NCI-H1436 treated with DMSO at 0.1 percent for 48 hours (cell line): ENCODE measurements around the gene PRMT3.
"Not testable (repeated sequence)": the region's sequence is repeated elsewhere in the genome, so short reads cannot be mapped to it uniquely, and the experiment has no call there.

Experiments
- DNase-seq: peaks from one replicate; lab custom pipeline; 2025; lab: John Stamatoyannopoulos, UW

Gene PRMT3

DNA sequence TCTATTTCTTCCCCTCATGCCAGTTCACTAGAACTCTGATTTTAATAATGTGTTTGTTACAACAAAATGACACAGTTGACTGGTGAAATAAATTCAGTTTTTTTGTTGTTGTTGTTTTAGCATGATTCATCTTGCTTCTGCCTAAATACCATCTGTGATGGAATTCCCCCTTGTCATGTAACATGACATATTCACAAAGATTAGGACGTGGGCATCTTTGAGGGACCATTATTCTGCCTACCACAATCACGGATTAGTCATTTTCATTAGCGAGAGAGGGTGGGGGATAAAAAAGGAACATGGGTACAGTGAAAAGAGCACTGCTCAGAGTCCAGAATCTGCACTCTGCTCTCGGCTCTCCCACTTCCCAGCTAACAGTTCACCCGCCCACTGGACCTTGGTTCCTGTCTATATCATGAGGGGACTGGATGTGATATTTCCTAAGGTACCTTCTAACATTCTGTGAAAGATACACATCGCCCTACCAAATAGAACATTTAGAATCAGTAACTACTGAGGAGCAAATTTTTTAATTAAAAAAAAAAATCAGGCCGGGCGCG is 12.7 kb upstream of the PRMT3 start:
- DNase-seq, result no peak

DNA sequence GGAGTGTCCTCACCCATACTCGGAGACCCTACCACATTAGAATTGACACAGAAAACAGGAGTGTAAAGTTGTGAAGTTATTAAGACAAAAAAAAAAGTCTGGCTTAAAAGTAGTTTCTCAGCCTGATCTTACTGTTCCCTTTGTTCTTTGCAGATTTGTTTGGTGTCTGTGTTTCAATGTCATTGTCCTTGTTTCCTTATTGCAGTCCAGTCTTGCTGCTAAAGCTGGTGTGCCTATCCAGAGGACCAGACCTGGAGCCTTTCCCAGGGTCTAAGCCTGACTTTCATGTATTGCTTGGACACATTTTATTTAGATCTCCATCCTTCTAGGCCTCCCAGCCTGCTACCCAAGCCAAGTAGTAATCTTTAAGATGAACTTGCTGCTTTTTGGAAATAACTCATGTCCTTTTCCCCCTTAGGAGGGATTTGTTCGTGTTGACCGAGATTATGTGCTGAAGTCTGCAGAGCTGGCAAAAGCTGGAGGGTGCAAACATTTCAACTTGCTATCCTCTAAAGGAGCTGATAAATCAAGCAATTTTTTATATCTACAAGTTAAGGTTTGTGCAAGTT is 11.3 kb upstream of the PRMT3 start:
- no peak for DNase-seq

DNA sequence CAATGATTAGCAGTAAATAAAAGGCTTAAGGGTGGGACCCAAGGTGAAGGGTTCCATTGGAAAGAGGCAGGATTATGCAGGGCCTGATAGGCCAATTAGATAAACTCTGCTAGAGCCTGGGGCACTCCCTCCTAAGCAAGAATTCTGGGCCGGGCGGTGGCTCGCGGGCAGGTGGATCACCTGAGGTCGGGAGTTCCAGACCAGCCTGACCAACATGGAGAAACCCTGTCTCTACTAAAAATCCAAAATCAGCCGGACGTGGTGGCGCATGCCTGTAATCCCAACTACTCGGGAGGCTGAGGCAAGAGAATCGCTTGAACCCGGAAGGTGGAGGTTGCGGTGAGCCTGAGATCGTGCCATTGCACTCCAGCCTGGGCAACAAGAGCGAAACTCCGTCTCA is 1.5 kb upstream of the PRMT3 start:
- not testable (repeated sequence) for DNase-seq

DNA sequence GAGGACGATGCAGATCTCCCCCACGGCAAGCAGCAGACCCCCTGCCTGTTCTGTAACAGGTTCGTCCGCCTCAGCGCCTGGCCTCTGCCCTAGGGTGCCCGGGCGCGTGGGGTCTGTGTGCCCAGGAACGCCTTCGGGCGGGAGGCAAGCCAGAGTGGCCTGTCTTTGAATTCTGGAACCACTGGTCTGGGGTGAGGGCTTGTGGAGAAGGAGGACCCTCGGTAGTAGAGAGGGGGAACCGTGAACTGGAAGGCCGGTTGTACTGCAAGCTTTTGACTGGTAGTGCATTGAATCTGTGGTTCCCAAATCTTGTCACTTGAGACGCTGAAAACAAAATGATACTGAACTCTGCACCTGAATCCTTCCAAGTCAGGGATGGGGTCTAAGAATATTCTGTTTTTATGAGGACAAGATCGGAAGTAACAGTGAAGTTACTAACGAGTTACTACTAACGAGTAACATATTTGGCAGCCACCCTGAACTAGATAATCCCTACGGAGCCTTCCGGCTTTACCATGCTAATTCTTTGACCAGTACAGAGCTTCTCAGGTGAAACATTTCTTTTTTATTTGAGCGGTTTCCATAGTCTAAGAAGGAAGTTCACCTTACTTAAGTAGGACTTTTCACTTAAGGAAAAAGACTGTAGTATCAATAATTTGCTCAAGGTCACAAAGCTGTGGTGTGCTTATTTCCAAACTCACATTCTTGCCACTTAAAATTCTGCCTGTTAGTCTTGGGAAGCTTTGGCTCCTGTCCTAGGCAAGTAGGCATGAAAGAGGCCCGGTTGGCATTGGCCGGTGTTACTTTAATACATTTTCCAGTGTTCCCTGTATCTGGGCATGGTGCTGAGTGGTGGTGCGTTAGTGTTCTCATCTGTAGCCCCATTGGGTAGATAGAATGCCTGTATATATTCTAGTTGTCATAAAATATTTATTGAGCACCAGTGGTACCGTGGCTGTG is 860 bp downstream of the PRMT3 start:
- DNase-seq, result no peak

DNA sequence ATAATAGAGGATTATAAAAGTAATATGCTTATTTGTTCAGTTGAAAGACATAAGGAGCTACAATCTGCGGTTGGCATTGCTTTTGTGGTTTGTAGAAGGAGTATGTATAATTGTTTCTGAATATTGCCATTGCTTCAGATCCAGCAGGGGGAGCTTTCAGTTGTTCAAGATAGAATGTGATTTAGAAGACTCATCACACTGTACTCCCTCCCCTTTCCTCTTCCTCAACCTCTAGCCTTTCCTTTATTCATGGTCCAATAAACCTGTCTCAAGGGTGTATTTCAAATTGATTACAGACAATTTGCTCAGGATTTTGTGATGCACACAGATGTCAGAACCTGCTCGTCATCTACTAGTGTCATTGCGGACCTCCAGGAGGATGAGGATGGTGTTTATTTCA is 9.8 kb downstream of the PRMT3 start:
- peak; percentile 71 for DNase-seq

DNA sequence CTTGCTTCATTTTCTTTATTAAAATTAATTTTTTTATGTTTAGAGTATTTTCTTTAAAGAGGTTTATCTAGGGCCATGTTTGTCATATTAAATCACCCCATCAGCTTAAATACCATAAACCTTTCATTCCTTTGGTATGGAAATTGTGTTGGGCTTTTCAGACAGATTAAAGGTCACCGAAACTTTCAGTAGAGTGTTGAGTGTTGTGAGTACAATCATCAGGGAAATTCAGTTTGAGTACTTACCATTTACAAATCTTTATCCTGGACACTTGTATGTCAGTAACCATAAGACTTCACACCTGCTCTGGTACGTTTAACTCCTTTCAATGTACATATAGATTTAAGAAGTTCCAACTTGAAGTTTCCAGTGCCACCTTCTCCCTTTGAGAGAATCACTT is 12.0 kb downstream of the PRMT3 start:
- no peak for DNase-seq

DNA sequence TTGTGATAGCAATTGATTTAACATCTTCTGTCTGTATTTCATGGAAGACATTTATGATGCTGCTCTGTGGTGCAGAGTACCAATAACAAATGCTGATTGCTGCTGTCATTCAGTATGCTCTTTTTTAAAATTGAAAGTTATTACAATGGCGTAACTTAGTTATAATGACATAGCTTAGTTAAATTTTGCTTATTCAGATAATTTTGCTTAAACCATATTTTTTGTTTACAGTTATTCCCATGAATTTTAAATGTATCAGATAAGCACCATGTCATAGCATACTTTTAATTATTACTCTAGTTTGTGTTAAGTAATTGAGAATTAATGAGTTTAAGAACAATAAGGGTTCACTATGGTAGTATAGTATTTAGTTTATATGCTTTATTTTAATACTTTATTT is 15.5 kb downstream of the PRMT3 start:
- no peak for DNase-seq

DNA sequence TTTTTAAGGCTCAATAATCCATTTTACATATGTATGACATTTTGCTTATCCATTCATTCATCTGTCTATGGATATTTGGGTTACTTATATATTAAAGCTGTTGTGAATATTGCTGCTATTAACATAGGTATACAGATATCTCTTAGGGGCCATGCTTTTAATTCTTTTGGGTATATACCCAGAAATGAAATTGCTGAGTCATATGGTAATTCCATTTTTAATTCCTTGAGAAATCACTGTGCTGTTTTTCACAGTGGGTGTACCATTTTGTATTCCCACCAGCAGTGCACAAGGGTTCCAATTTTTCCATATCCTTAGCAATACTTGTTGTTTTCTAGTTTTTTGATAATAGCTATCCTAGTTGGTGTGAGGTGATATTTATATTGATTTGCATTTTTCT is 19.0 kb downstream of the PRMT3 start:
- no peak for DNase-seq

DNA sequence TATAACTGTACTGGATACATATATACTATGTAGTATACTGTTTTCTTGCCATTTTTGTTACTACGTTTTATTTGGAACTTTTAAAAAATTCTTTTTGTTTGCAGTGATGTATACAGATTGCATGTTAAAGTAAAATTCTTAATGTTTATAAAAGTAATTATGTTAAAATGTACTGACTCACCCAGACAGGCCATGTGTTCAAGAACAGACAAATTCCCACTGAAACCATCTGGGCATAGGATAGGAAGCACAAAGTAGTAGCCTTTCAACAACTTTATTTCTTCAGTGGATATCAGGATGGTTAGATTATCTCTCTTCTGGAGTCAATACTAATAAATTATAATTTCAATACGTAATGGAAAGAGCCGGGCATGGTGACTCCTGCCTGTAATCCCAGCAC is 19.8 kb downstream of the PRMT3 start:
- no peak for DNase-seq

DNA sequence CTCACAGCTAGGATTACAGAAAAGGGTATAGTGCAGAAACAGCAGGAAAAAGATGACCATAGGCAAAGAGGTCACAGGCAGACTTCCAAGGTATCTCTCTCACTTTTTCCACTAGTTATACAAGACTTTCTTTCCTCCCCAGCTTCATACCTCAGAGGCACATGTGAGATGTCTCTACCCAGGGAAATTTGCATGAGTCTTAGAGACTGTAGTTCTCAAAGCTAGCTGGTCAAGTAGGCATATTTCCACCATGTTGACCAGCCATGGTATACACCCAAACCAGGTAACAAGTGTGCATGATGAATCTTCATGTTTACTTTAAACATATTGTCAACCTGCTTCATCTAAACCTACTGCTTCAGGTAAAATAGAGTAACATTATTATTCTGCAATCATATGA is 27.9 kb downstream of the PRMT3 start:
- DNase-seq, result no peak

DNA sequence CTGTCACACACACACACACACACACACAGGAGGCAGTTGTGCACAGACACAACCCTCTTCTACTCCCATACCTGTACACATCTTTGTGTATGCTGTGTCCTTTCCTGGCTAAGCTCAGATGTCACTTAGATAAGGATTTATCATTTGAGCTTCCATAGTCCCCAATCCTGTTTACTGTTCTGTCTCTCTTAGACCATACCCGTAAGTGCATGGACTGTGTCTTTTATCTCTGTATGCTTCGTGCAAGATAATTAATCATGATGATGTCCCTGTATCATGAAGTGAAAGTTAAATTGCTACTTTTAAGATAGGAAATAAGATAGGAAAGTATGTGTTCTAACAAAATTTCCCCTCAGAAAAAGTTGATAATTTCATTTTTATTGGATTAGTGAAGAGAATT is 30.3 kb downstream of the PRMT3 start:
- no peak for DNase-seq

DNA sequence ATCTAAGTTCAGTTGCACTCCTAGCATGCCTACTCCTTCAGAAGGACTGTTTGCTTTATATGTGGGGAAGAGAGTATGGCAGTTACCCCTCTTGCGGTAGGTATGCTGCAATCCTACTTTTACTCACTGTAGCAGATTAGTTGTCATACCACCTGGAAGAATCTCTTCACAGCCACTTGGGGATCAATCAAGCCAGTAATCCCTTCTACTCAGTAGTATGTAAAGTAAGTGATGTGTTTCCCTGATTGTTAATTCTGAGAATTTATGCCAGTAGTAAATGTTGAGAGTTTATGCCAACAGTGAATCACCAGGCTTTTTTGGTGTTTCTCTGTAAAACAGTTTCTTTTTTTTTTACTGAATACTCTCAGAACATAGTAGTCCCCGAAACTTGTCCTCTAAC is 34.4 kb downstream of the PRMT3 start:
- DNase-seq, result no peak

DNA sequence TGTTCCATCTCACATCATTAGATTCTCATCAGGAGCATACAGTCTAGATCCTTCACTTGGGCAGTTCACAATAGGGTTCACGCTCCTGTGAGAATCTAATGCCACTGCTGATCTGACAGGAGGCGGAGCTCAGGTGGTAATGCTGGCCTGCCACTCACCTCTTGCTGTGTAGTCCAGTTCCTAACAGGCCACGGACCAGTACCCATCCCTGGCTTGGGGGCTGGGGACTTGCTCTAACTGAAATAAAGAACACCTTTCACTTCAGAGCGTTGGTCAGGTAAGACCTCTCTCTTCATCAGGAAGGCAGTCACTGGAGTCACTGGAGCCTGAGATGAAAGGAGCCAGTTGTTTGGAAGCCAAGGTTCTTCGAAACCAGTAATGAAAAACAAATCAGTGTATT is 41.7 kb downstream of the PRMT3 start:
- no peak for DNase-seq

DNA sequence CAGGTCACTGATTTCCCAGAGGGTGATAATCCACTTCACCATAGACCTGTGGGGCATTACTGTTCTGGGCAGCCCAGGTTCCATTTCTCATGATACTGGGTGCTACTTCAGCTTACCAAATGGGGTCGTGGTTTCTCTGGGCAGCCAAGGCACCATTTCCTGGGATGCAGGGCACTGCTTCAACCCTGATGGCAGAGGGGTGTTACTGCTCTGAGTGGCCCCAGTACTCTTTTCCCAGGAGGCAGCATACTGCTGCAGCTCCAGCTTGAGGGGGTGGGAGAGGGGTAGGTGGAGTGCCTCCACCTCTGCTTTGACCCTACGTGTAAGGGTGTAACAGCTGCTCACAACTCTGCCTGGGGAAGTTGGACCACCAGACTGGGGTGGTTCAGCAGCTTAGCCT is 51.1 kb downstream of the PRMT3 start:
- no peak for DNase-seq

DNA sequence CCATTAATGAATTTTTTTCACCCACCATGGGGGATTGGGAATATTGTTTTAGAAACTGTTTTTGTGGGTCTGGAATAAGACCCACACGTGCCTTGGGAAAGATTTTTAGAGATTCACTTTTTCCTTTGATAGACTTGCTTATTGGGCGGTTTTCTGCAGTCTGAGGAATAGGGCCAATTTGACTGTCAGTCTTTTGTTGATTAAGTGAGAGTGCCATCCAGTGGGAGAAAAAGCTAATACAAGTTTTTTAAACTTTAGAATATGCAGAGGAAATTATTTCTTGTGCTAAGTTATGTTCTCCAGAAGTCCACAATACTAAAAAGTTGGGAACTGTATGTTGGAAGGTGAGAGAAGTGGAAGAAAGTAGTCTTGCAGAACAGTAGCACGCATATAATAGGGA is 56.1 kb downstream of the PRMT3 start:
- DNase-seq, result no peak

DNA sequence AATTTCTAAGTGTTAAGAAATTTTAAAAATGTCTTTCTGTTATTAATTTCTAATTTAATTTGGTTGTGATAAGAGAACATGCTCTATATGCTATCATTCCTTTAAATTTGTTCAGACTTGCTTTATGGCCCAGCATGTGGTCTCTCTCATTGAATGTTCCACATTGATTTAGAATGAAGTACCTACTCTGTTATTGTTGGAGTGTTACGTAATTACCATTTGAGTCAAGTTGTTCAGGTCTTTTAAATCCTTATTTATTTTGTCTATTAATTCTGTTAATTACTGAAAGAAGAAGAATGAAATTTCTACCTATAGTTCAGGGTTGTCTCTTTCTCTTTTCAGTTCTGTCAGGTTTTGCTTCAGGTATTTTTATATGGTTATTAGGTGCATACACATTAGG is 57.0 kb downstream of the PRMT3 start:
- no peak for DNase-seq

DNA sequence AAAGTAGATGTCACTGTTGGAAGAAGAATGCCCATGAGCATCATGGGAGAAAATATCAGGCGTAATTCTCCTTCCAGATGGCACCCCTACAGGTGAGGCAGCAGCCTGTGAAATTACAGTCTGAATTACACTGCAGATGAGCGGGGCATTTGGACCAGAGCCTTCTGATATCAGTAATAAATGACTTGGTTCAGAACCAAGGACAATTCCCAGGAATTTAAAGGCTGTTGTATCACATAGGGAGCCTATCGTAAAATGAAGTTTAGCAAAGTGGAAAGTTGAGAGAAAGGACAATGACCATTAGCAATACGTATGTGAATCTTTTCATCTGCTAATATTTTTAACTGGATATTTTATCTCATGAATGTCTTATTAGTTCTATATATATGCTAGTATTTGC is 61.3 kb downstream of the PRMT3 start:
- no peak for DNase-seq

DNA sequence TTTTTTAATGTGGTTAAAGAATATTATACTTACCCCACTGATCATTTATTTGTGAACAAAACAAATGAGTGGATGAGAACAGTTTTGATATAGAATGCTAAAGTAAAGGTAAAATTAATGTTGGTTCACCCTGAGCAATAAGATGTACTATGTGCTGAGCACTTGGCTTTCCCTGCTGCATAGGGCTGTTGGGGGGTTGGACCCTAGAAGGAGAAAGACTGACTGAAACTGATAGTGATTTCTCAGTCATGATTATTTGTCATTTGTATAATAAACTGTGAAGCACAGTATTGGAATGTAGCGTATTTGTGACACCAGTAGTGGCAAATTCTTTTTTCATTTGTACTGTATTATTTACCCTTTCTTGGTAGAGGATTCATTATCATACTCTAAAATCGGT is 63.3 kb downstream of the PRMT3 start:
- DNase-seq, result no peak

DNA sequence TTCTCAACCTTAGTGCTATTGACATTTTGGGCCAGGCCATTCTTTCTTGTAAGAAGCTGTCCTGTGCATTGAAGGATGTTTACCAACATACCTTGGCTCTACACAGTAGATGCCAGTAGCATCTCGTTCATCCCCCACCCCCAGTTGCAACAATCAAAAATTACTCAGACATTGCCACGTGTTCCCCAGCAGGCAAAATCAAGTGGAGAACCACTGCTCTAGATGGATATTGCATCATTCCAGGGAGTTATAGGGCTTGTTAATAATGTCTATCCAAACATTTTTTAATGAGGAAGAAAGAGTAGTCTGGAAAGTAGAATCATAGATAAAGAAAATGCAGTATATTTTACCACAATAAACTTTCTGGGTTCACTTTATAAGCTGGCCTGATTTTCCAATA is 64.1 kb downstream of the PRMT3 start:
- DNase-seq, result no peak

DNA sequence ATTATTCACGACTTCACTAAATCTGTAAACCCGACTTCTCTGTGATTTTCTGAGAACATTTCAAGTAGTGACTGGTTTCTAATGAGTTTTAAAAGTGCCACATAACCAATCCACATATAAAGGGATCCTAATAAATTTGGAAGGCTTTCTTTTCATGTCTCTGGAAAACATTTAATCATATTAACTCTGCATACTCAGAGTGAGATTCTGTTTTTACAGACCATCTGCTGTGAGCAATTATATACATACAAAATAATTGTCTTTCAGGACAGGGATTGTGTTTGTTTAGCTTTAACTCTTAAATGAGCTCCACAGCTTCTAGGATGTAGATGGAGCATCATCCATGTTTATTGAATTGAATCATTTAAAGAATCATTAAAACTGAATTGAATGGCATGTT is 65.1 kb downstream of the PRMT3 start:
- no peak for DNase-seq

DNA sequence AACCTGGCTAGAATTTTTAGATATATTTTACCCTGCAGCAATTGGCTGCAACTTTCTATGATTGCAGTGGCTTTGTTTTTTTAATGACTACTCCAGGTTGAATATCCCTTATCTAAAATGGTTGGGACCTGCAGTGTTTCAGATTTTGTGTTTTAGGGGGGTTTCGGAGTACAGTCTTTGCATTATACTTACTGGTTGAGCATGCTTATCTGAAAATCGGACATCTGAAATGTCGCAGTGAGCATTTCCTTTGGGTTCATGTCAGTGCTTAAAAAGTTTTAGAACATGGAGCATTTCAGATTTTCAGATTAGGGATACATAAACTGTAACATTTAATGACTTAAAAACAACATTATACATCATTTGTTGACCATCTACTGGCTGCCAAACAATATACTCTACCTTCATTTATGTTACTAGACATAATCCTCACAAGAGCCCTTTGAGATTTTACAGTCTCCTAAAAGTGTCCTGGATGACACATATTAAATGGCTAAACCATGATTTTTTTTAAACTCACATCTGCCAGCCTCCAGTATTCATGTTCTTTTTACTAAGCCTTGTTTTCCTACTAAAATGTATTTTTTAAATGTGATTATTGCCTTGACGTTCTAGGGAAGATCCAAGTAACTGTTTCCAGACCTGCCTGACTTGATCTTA is 66.3 kb downstream of the PRMT3 start:
- DNase-seq, result no peak

DNA sequence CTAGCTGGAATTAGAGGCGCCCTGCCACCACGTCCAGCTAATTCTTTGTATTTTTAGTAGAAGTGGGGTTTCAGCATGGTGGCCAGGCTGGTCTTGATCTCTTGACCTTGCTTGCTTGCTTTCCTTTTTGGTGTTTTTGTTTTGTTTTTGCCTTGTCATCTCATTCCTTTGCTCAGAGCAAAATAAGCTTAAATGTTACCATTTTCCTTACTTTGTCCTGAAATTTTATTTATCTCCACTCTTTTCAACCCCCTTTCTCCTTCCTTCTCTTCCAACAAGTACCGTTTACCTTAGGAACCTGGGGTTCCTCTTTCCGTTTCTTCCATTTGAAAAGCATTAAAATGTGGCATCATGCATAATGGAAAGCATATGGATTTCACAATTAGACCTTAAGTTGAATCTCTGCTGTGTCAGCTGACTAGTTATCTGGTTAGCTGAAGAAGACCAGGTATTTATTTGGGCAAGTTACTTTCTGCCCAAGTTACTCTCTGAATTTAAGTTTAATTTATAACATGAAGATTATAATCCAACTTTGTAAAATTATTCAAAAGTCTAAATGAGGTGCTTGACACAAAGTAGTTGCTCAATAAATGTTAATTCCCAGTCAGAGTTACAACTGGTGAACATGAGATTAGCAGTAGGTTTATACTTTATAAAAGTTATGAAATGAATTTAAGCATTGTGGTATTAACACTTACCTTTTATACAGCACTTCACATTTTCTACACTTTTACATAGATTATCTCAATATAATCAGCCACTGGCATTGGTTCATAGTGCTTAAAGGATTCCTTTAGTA is 69.7 kb downstream of the PRMT3 start:
- no peak for DNase-seq
